Putamen (tissue), 1 donor: Measurements from ENCODE around the gene ABT1.

Experiments
- DNase-seq: peaks from one replicate; pipeline ENCODE4 v3.0.0-alpha.2; 2016; ENCODE audit warnings: low spot score

ABT1 gene

GRCh38 chr6:26575494-26575939 lies 21.2 kb upstream of the ABT1 start:
- DNase-seq = no peak

DNA sequence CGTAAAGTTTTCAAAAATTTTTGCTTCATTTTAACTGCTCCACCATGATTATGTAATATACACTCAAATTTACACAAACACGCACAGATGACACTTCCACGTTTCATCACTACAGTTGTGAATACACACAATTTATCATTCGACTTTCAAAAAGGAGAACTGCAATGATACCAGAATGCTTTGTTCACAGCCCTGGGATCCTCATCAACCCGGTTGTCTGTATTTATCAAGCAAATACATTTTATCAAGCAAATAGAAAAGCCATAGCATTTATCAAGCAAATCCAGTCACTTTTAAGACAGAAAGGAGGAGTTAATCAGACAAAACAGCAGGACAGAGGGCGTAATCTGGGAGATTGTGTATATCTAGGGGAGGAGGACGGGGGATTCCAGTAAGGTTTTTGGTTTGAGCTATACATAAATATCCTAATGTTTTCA lies 20.3 kb upstream of the ABT1 start:
- no peak for DNase-seq

- DNase-seq = no peak
Observed at GRCh38 chr6:26576929-26577719, 19.6 kb upstream of the ABT1 start.

GRCh38 chr6:26577720-26578072 lies 19.1 kb upstream of the ABT1 start:
- DNase-seq = no peak

DNA sequence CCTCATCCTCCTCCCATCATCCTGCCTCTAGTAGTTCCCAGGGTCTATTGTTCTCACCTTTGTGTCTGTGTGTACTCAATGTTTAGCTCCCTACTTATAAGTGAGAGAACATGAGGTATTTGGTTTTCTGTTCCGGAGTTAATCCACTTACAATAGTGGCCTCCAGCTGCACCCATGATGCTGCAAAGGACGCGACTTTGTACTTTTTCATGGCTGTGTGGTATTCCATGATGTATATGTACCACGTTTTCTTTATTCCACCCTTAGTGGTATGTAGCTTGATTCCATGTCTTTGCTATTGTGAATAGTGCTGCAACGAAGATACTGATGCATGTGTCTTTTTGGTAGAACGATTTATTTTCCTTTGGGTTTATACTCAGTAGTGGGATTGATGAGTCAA lies 18.5 kb upstream of the ABT1 start:
- DNase-seq = no peak

DNA sequence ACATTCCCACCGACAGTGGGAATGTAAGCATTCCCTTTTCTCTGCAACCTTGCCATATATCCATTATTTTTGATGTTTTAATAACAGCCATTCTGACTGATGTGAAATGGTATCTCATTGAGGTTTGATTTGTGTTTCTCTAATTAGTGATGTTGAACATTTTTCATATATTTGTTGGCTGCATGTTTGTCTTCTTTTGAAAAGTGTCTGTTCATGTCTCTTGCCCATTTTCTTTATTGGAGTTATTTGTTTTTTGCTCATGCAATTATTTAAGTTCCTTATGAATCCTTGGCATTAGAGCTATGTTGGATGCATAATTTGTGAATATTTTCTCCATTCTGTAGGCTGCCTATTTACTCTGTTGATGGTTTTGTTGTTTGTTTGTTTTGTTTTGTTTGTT lies 18.0 kb upstream of the ABT1 start:
- no peak for DNase-seq

DNA sequence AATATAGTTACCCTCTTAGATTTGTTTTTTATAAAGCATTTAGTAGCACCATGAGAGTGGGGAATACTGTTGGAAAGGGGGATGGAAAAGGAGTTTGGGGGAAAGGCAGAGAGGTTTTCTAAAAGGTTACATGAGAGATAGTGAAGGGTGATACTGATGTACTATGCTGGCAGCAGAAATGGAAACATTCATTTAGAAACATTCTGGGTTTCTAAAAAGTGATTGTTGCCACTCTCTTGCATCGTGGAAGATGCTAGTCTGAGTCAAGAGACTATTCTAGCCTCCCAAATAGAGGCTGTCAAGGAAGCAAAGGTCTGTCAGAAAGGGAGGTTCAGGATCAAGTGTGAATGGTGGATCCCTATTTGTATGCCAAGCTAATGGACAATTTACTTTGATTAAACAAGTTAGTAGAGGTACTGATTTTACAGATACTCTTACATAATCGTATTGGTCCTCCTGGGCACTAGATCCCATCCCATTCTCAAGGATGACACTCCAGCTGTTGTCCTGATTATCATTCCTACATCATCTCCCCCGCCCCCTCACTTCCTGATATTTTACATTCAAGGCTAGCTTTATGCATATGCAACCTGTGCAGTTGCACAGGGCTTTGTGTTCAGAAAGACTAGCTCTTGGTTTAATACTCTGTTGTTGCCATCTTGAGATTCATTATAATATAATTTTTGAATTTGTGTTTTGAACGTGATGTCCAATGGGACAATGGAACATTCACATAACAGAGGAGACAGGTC lies 15.4 kb upstream of the ABT1 start:
- DNase-seq = no peak

DNA sequence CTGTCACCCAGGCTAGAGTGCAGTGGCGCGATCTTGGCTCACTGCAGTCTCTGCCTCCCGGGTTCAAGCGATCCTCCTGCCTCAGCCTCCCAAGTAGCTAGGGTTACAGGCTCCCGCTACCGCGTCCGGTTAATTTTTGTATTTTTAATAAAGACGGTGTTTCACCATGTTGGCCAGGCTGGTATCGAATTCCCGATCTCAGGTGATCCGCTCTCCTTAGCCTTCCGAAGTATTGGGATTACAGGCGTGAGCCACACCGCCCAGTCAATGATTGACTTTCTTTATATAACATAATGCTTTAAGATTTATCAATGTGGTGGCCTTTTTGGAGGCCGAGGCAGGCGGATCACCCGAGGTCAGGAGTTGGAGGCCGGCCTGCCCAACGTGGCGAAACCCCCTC lies 7.8 kb upstream of the ABT1 start:
- no peak for DNase-seq

- DNase-seq = no peak
Observed at GRCh38 chr6:26592649-26593048, 4.1 kb upstream of the ABT1 start.

GRCh38 chr6:26593278-26594130 lies 3.2 kb upstream of the ABT1 start:
- no peak for DNase-seq

DNA sequence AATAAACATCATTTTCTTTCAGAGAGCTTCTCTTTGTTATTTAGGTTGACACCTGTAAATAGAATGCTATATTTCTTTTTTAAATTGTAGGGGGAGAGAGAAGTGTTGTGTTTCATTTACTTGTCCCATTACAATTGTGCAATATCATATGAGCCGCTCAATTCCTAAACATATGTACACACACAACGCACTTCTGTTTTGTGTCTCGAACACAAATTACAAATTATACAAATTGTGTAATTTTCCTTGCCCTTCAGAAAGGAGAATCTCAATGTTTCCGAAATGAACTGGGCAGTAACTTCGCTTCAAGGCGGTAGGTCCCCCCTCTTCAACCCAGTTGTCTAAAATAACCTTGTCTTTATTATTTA lies 2.6 kb upstream of the ABT1 start:
- DNase-seq = no peak

DNA sequence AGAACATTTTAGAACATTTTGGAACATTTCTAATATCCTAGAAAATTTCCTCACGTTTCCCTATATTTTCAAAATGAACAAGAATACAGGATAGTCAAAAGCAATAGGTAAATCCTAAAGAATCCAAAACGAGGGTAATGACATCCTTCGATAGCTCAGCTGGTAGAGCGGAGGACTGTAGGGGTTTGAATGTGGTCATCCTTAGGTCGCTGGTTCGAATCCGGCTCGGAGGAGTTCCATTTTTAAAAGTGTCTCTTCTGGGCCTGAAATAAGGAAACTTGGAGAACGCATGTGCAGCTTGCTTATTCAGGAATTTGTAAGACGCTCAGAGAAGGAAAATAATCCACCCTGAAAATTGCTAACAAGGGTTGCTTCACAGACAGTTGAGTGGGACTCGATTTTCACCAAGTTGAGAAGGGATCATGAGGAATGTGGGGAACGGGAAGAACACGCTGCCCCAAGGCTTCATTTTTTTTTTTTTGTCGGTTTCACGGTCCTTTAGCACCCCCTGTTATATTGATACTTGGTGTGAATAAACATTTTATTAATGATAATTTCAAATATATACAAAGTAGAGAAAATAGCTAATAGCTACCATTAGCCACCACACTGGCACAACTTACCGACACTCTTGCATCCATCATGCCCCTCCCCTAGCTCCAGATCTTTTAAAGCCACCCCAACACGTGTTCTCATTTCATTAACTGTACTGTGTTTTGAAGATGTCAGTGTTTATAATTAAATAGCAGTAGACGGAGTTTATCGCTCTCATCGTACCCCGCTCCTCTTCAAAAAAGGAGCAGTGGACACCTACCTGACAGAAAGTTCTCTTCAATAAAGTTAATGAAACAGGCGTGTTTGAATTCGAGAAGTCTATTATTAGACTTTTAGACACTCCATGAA lies 1.8 kb upstream of the ABT1 start:
- peak; percentile 28 for DNase-seq

DNA sequence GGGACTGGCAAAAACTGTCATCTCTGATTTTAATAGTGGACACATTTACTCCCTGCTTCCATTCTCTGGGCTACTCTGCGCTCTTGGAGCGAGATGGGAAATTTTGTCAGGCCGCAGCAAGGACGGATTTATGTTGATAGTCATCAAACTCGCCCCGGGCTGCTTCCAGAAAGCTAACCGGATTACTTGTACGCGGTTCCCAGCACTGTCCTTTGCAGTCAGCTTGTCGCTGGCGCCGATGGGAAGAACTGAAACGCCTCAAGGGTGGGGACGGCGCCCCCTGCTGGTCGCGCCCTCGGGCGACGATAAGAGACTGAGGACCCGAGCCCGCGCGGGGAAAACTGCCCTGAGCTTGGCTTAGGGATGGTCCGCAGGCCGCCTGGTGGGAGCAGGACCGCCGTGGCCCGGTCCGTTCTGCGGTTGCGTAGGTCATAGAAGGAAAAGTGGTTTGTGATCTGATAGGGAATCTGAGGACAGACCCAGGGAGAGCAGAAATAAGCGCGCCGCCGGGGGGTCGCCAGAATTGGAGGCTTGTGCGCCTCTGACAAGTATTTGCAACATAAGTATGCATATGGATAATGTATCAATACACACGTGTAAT lies 984 bp upstream of the ABT1 start:
- DNase-seq = peak; percentile 87

DNA sequence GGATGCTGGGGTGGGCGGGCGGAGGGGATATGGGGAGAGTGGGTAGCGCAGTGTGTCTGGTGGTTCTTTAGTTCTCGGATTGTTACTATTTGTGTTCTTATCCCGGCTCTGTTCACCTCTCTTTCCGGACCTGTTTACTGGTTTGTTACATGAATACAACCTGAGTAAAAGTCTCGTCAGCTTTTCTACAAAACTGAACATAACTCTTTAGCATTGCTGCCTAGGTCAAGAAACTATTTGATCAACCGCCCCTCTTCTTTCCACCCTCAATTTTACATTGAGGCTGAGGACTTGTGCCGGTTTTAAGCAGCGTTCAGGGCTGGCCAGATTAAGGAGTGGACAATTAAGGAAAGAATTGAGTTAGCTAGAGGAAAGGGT lies 625 bp downstream of the ABT1 start:
- DNase-seq = no peak

GRCh38 chr6:26597821-26598220 lies 1.1 kb downstream of the ABT1 start:
- DNase-seq = no peak

DNA sequence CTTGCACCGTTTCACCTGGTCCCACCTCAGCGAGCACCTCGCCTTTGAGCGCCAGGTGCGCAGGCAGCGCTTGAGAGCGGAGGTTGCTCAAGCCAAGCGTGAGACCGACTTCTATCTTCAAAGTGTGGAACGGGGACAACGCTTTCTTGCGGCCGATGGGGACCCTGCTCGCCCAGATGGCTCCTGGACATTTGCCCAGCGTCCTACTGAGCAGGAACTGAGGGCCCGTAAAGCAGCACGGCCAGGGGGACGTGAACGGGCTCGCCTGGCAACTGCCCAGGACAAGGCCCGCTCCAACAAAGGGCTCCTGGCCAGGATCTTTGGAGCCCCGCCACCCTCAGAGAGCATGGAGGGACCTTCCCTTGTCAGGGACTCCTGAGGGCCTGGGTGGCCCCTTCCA lies 1.5 kb downstream of the ABT1 start:
- no peak for DNase-seq

GRCh38 chr6:26599134-26599533 lies 2.4 kb downstream of the ABT1 start:
- DNase-seq = no peak

- no peak for DNase-seq
Observed at GRCh38 chr6:26599591-26599990, 2.8 kb downstream of the ABT1 start.

GRCh38 chr6:26600759-26601158 lies 4.0 kb downstream of the ABT1 start:
- DNase-seq = no peak

GRCh38 chr6:26602262-26602661 lies 5.5 kb downstream of the ABT1 start:
- no peak for DNase-seq

- no peak for DNase-seq
Observed at GRCh38 chr6:26604026-26604425, 7.3 kb downstream of the ABT1 start.
